Esophagus squamous epithelium (tissue), 4 donors: Measurements from ENCODE around the gene IGFBP5.

Experiments used
- CTCF ChIP-seq, 6 experiments: fragments of 450-650 bp in 4 of 6; fragments of 200-600 bp in 2 of 6; sonication (generic) in 2 of 6; IDR thresholded peaks; one replicate each; pipeline ENCODE4 v1.5.1; 2016 to 2019; ENCODE audit warnings: antibody characterized with exemption in 6 of 6, mild to moderate bottlenecking in 4 of 6, moderate library complexity in 4 of 6
- POLR2A ChIP-seq, 4 donors: fragments of 450-650 bp; IDR thresholded peaks; one replicate each; pipeline ENCODE4 v1.6.1; 2017; ENCODE audit warnings: antibody characterized with exemption in 4 of 4, mild to moderate bottlenecking in 4 of 4, moderate library complexity in 3 of 4

GRCh38 chr2:216716109-216716508 is 20.8 kb upstream of the IGFBP5 start:
- TF ChIP-seq CTCF (IDR thresholded peaks at IDR 0.05) (no peak), POLR2A (IDR thresholded peaks at IDR 0.05) (no peak)
